GM13977 (cell line): ENCODE results near the gene KIFC3.

Experiments
- DNase-seq: peaks from one replicate; pipeline ENCODE4 v3.0.0; 2012; ENCODE audit warnings: low spot score
- in situ Hi-C: fragments of 300-500 bp; cut with MboI; formaldehyde crosslinking; loops from one replicate; pipeline ENCODE4 v1.12.0; 2022; ENCODE audit warnings: low sequenced_read_pairs, low pct_unique_long_range_greater_than_20kb, mixed read lengths, inconsistent platforms; ENCODE audit not compliant: unreplicated experiment
- TF ChIP-seq, protein P1 (sequence below): IDR thresholded peaks from 2 replicates; pipeline ENCODE4 v1.5.1; 2012; ENCODE audit warnings: mild to moderate bottlenecking, control low read depth; ENCODE audit not compliant: insufficient read depth; ENCODE audit errors: extremely low read depth, missing control alignments

KIFC3 gene

DNA sequence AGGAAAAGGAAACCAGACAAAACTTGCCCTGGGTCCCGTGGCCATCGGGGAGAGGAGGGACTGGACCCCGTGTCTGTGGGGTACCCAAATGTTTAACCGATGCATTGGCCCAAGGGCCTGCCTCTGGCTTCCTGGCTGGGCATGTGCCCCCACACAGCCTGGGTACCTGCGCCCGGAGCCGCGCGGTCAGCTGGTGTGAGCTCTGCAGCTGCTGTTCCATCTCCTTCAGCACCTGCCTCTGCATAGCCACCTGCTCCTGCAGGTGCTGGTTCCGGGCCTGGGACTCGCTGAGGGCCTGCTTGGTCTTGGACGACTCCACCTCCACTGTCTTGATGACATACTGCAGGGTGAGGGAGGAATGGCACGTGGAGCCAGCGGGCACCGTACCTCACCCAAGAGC is 31.9 kb downstream of the KIFC3 start:
- TF ChIP-seq, protein P1, sequence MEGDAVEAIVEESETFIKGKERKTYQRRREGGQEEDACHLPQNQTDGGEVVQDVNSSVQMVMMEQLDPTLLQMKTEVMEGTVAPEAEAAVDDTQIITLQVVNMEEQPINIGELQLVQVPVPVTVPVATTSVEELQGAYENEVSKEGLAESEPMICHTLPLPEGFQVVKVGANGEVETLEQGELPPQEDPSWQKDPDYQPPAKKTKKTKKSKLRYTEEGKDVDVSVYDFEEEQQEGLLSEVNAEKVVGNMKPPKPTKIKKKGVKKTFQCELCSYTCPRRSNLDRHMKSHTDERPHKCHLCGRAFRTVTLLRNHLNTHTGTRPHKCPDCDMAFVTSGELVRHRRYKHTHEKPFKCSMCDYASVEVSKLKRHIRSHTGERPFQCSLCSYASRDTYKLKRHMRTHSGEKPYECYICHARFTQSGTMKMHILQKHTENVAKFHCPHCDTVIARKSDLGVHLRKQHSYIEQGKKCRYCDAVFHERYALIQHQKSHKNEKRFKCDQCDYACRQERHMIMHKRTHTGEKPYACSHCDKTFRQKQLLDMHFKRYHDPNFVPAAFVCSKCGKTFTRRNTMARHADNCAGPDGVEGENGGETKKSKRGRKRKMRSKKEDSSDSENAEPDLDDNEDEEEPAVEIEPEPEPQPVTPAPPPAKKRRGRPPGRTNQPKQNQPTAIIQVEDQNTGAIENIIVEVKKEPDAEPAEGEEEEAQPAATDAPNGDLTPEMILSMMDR, result no peak
- in situ Hi-C loops, result no loop called here
- no peak for DNase-seq

DNA sequence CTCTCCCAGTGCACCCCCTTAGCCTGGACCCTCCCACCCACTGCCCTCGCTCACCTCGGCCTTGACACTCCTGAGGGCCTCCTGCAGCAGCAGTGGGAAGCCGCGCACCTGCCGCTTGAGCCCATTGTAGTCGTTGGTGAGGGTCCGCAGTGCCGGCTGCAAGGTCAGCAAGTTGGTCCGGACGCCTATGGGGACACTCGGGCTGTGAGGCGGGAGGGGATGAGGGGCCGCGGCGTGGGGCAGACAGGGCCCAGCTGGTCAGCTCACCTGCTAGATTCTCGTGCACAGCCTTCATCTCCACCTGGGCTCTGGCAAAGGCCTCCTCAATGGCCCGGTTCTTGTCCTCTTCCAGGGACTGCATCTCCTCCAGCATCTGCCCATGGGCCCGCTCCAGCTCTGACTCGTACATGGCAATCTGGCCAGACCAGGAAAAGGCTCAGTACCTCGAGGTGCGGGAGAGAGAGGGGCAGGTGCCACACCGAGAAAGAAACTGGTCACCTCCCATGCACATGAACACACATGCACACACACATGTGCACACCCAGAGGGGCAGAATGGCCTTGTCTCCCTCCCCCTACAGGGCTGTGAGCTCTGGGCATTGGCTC is 32.6 kb downstream of the KIFC3 start:
- TF ChIP-seq, protein P1, result no peak
- no peak for DNase-seq
- in situ Hi-C loops, result no loop called here

DNA sequence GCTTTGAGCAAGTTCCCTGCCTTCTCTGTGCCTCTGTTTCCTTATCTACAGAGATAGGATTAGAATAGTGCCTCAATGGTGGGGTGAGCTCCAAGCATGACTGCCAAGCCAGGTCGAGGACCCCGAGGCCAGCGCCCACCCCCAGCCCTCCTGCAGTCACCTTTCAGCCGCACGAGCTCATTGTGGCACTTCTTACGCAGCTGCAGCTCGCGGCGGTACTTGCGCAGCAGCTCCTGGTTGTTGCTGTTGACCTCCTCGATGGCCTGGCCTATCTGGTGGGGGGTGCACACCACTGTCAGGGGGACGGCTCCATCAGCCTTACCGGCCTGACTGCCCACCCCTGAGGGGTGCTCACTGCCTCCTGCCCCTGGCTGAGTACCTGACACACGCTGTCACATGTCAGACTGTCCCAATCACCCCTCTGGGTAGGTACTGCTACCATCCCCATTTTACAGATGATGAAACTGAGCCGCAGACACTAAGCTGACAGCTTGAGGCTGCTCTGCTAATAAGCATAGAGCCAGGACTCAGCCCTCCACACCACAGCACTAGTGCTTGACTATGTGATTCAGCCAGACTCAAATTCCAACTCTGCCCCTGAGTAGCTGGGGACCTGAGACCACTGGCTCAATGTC is 35.5 kb downstream of the KIFC3 start:
- in situ Hi-C loops, result no loop called here
- TF ChIP-seq, protein P1, result no peak
- no peak for DNase-seq

DNA sequence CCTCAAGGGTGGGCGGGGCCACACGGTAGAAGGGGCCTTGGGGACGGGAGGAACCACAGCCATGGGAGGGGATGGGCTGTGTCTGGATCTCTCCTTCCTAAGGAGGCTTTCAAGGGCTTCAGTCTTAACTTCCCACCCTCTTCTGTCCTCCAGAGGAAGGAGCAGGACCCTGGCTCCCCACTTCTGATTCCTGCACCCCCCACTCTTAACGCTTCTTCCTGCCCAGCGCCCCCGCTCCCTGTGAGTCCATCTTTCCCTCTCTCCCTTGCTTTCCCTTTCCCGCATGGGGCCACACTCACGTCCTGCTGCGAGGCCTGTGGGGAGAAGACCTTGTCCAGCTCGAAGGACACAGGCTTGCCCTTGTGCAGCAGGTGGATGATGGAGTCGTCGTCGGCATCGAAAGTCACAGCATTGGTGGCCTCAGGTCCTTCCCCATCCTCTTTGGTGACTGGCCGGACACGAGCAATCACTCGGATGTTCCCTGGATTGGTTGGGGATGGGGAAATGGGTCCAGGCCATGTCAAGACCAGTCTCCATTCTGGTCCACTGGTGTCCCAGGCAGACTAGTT is 37.0 kb downstream of the KIFC3 start:
- DNase-seq, result no peak
- in situ Hi-C loops, result no loop called here

DNA sequence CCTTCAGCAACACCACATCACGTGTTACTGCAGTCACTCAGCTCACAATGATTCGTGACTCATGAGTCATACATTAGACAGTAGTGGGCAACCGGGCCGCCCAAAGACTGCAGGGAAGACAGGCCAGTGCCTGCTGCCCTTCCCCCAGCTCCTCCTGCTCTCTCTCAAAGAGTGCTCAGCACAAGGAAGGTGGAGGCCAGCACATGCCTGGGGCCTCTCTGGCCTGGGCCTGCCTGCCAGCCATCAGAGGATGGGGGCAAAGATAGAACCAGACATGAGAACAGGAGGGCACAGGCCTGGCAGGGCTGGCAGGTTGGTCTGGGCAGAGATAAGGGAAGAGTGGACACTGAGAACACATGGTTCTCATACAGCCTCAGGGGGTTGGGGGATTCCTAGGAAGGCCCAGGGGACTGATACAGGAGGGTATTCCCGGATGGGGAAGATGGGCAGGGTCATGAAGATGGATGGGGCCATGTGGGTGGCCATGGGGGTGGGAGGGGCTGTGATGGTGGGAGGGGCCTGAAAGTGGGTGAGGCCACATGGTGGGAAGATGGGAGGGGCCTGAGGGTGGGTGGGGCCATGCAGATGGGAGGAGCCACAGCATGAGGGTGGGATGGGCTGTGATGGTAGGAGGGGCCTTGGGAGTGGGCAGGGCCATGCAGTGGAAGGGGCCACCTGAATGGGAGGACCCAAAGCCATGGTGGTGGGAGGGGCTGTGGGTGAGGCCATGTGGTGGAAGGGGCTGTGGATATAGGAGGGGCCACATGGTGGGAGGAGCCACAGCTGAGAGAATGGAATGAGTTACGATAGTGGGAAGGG is 37.7 kb downstream of the KIFC3 start:
- DNase-seq, result peak; percentile 69
- TF ChIP-seq, protein P1, result no peak
- in situ Hi-C loops, result no loop called here

More for the DNA sequence above, 37.0 kb downstream of the KIFC3 start:
- TF ChIP-seq, protein P1, result no peak

DNA sequence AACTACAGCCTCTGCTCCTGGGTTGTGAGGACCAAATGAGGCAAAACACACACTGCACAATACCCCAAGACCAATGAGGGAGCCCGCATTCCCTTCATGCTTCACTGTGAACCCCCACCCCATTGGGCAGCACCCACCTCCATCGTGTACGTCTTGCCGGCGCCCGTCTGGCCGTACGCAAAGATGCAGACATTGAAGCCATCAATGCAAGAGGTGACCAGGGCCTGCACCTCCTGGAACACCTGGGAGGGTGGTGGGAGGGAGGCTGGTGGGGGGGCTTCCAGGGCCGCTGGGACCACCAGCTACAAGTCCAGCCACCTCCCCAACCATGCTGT is 38.3 kb downstream of the KIFC3 start:
- TF ChIP-seq, protein P1, result no peak
- in situ Hi-C loops, result no loop called here
- no peak for DNase-seq
